Upper lobe of right lung (tissue), 1 donor: Measurements from ENCODE around the gene SLC25A21. TPM values are rescaled to one million over a fixed set of nuclear protein-coding genes. Genes with fewer than 3 reads are reported as not detected.

Source experiments
- ATAC-seq: fragments of 200-7000 bp; cut with Tn5 transposase; one replicate; pipeline ENCODE4 v1.9.1; 2020; ENCODE audit warnings: mild to moderate bottlenecking, moderate library complexity
- DNase-seq: peaks from one replicate; pipeline ENCODE4 v3.0.0-alpha.2; 2020
- H3K27ac ChIP-seq: fragments of 200-600 bp; one replicate; pipeline ENCODE4 v1.8.0; 2022
- H3K27me3 ChIP-seq: fragments of 200-600 bp; one replicate; pipeline ENCODE4 v1.8.0; 2022; ENCODE audit warnings: mild to moderate bottlenecking
- H3K36me3 ChIP-seq: fragments of 200-600 bp; one replicate; pipeline ENCODE4 v1.8.0; 2022
- H3K4me1 ChIP-seq: fragments of 200-600 bp; one replicate; pipeline ENCODE4 v1.8.0; 2022
- H3K4me3 ChIP-seq: fragments of 200-600 bp; one replicate; pipeline ENCODE4 v1.8.0; 2022; ENCODE audit warnings: mild to moderate bottlenecking
- H3K9me3 ChIP-seq: fragments of 200-600 bp; one replicate; pipeline ENCODE4 v1.8.0; 2022
- CTCF ChIP-seq: fragments of 200-600 bp; IDR thresholded peaks from one replicate; pipeline ENCODE4 v1.8.0; 2022; ENCODE audit warnings: antibody characterized with exemption
- intact Hi-C: fragments of 100-400 bp; cut with DNase I; formaldehyde crosslinking; loops from one replicate; pipeline ENCODE4 v1.11.0; 2022
- total RNA-seq: library from RNA; stranded (reverse); fragmentation: NEBNext Ultra II Directional; extraction: Animal tissue kit (Norgen Biotek cat#: 25700); gene quantifications from one replicate; pipeline ENCODE4 v1.2.1, GENCODE V29; 2021
- donor health status: DM: no; HTN: yes; CAD: no; lungs with severe emphysema.

Gene SLC25A21
- total RNA-seq, 1 donor from 2014 or later, result 0.35 TPM

GRCh38 chr14:37051680-37052079 is 120.7 kb downstream of the SLC25A21 start:
- no peaks in the 10 kb centered on the region for H3K27me3 ChIP-seq
- DNase-seq (no peak), ATAC-seq (no peak)
- no peak for TF ChIP-seq CTCF
- intact Hi-C loops, result no loop called here
- H3K4me3 ChIP-seq, result no peak overlapping the region
- peaks cover 6% of the 10 kb centered on the region for H3K9me3 ChIP-seq
- no peak overlapping the region for H3K27ac ChIP-seq
- H3K36me3 ChIP-seq, result no peaks in the 10 kb centered on the region
- H3K4me1 ChIP-seq, result no peaks in the 10 kb centered on the region

GRCh38 chr14:37051153-37051552 is 121.3 kb downstream of the SLC25A21 start:
- Histone ChIP-seq H3K4me3 (no peak overlapping the region), H3K4me1 (no peaks in the 10 kb centered on the region), H3K27ac (no peak overlapping the region), H3K27me3 (no peaks in the 10 kb centered on the region), H3K36me3 (no peaks in the 10 kb centered on the region), H3K9me3 (peaks cover 6% of the 10 kb centered on the region)
- ATAC-seq (no peak), DNase-seq (no peak)
- intact Hi-C loops, result no loop called here
- no peak for TF ChIP-seq CTCF

- ATAC-seq, result no peak
- no peaks in the 10 kb centered on the region for H3K9me3 ChIP-seq
- DNase-seq, result no peak
- H3K4me3 ChIP-seq, result no peak overlapping the region
- intact Hi-C loops, result no loop called here
- no peak for TF ChIP-seq CTCF
- H3K36me3 ChIP-seq, result no peaks in the 10 kb centered on the region
- H3K27me3 ChIP-seq, result no peaks in the 10 kb centered on the region
- H3K4me1 ChIP-seq, result no peaks in the 10 kb centered on the region
- H3K27ac ChIP-seq, result no peak overlapping the region
These were observed 123.7 kb downstream of the SLC25A21 start for GRCh38 chr14:37048666-37049071.

GRCh38 chr14:37047996-37048395 is 124.4 kb downstream of the SLC25A21 start:
- no peak overlapping the region for H3K27ac ChIP-seq
- H3K4me3 ChIP-seq, result no peak overlapping the region
- H3K9me3 ChIP-seq, result no peaks in the 10 kb centered on the region
- intact Hi-C loops, result no loop called here
- H3K36me3 ChIP-seq, result no peaks in the 10 kb centered on the region
- TF ChIP-seq CTCF, result no peak
- no peaks in the 10 kb centered on the region for H3K4me1 ChIP-seq
- ATAC-seq (no peak), DNase-seq (no peak)
- H3K27me3 ChIP-seq, result no peaks in the 10 kb centered on the region

- intact Hi-C loops, result no loop called here
- H3K4me3 ChIP-seq, result no peak overlapping the region
- no peaks in the 10 kb centered on the region for H3K27me3 ChIP-seq
- H3K4me1 ChIP-seq, result no peaks in the 10 kb centered on the region
- no peak overlapping the region for H3K27ac ChIP-seq
- no peak for TF ChIP-seq CTCF
- ATAC-seq (no peak), DNase-seq (no peak)
- no peaks in the 10 kb centered on the region for H3K9me3 ChIP-seq
- no peaks in the 10 kb centered on the region for H3K36me3 ChIP-seq
These were observed 125.2 kb downstream of the SLC25A21 start for GRCh38 chr14:37047226-37047625.

- no peak for DNase-seq
- Histone ChIP-seq H3K27me3 (no peaks in the 10 kb centered on the region), H3K4me3 (no peak overlapping the region), H3K4me1 (no peaks in the 10 kb centered on the region), H3K9me3 (no peaks in the 10 kb centered on the region), H3K27ac (no peak overlapping the region), H3K36me3 (no peaks in the 10 kb centered on the region)
- TF ChIP-seq CTCF, result no peak
- no peak for ATAC-seq
- intact Hi-C loops, result no loop called here
These were observed 125.6 kb downstream of the SLC25A21 start for GRCh38 chr14:37046815-37047214.
